Testis (tissue), 2 donors: Measurements from ENCODE around the gene PPM1L.

Source experiments
- CTCF ChIP-seq, 3 experiments: fragments of 450-650 bp in 2 of 3; fragments of 200-600 bp in 1 of 3; sonication (generic) in 1 of 3; IDR thresholded peaks; one replicate each; pipeline ENCODE4 v1.5.1; 2016 to 2019; ENCODE audit warnings: antibody characterized with exemption in 3 of 3, mild to moderate bottlenecking in 2 of 3, moderate library complexity in 1 of 3
- POLR2A ChIP-seq: fragments of 450-650 bp; IDR thresholded peaks from one replicate; pipeline ENCODE4 v1.6.1; 2017; ENCODE audit warnings: antibody characterized with exemption, mild to moderate bottlenecking, moderate library complexity

GRCh38 chr3:161073181-161073580 is 317.1 kb downstream of the PPM1L start:
- TF ChIP-seq CTCF (IDR thresholded peaks at IDR 0.05) (no peak), POLR2A (no peak)
